Left lung (tissue), 10 donors: ENCODE measurements around the gene GOLGA8J. TPM values are rescaled to one million over a fixed set of nuclear protein-coding genes. Genes with fewer than 3 reads are reported as not detected.

Experiments used
- ATAC-seq: fragments of 200-7000 bp; cut with Tn5 transposase; one replicate; pipeline ENCODE4 v1.9.1; 2020; ENCODE audit warnings: moderate library complexity
- DNase-seq, 4 donors: peaks; one replicate each; pipeline ENCODE4 v3.0.0-alpha.2; 2013 to 2020
- H3K27ac ChIP-seq, 2 donors: fragments of 200-600 bp; sonication (generic) in 1 of 2; one replicate each; pipeline versions ENCODE4 v1.5.0 to v1.8.0; 2020 to 2021
- H3K27me3 ChIP-seq, 2 donors: fragments of 200-600 bp; sonication (generic) in 1 of 2; one replicate each; pipeline versions ENCODE4 v1.5.0 to v1.8.0; 2020 to 2021
- H3K36me3 ChIP-seq, 2 donors: fragments of 200-600 bp; sonication (generic) in 1 of 2; one replicate each; pipeline versions ENCODE4 v1.5.0 to v1.8.0; 2020 to 2021
- H3K4me1 ChIP-seq, 2 donors: fragments of 200-600 bp; one replicate each; pipeline ENCODE4 v1.8.0; 2021
- H3K4me3 ChIP-seq, 2 donors: fragments of 200-600 bp; sonication (generic) in 1 of 2; one replicate each; pipeline versions ENCODE4 v1.5.0 to v1.8.0; 2020 to 2021; ENCODE audit warnings: mild to moderate bottlenecking in 1 of 2
- H3K9me3 ChIP-seq, 2 donors: fragments of 200-600 bp; sonication (generic) in 1 of 2; one replicate each; pipeline versions ENCODE4 v1.5.0 to v1.8.0; 2020 to 2021
- CTCF ChIP-seq, 2 donors: fragments of 200-600 bp; sonication (generic) in 1 of 2; IDR thresholded peaks; one replicate each; pipeline versions ENCODE4 v1.5.0 to v1.8.0; 2021; ENCODE audit warnings: antibody characterized with exemption in 2 of 2
- intact Hi-C, 2 donors: fragments of 100-400 bp; cut with DNase I; formaldehyde crosslinking; loops; one replicate each; pipeline versions ENCODE4 v1.11.2 to v1.14.2; 2022
- polyA plus RNA-seq, 6 donors: library from polyadenylated mRNA; unstranded; fragments of 120-200 nt; gene quantifications; one replicate each; pipeline ENCODE4 v1.2.1, GENCODE V29; 2013; ENCODE audit not compliant: insufficient read length in 6 of 6
- total RNA-seq, 2 donors: library from RNA; stranded (reverse); fragmentation: NEBNext Ultra II Directional; extraction: Animal tissue kit (Norgen Biotek cat#: 25700); gene quantifications; one replicate each; pipeline ENCODE4 v1.2.1, GENCODE V29; 2021
- donor health status: DM: no; HTN: yes; CAD: no.
- donor health status: DM: no; HTN: no; CAD: no.

Gene GOLGA8J
- total and polyA plus RNA-seq, 8 donors, result 0.26 to 2.8 (median 1.7) TPM

- no peak for TF ChIP-seq CTCF (IDR thresholded peaks at IDR 0.05)
- no peaks in the 10 kb centered on the region for H3K36me3 ChIP-seq
- intact Hi-C loops, result no loop called here
- ATAC-seq (no peak), DNase-seq (no peak)
- H3K27me3 ChIP-seq, result no peaks in the 10 kb centered on the region
- no peaks in the 10 kb centered on the region for H3K4me1 ChIP-seq
- H3K9me3 ChIP-seq, result no peaks in the 10 kb centered on the region
- H3K4me3 ChIP-seq, result no peak overlapping the region
- no peak overlapping the region for H3K27ac ChIP-seq
Observed at GRCh38 chr15:30046430-30046829, 36.3 kb upstream of the GOLGA8J start.

- TF ChIP-seq CTCF (IDR thresholded peaks at IDR 0.05), result no peak
- Histone ChIP-seq H3K4me1 (no peaks in the 10 kb centered on the region), H3K27ac (no peak overlapping the region), H3K36me3 (no peaks in the 10 kb centered on the region), H3K9me3 (no peaks in the 10 kb centered on the region), H3K27me3 (no peaks in the 10 kb centered on the region), H3K4me3 (no peak overlapping the region)
- DNase-seq (no peak), ATAC-seq (no peak)
- intact Hi-C loops, result no loop called here
Observed at GRCh38 chr15:30055604-30056003, 27.2 kb upstream of the GOLGA8J start.

GRCh38 chr15:30056166-30056565 lies 26.6 kb upstream of the GOLGA8J start:
- DNase-seq (no peak), ATAC-seq (no peak)
- no peaks in the 10 kb centered on the region for H3K4me1 ChIP-seq
- no peaks in the 10 kb centered on the region for H3K27me3 ChIP-seq
- no peak overlapping the region for H3K4me3 ChIP-seq
- no peaks in the 10 kb centered on the region for H3K36me3 ChIP-seq
- intact Hi-C loops, result no loop called here
- H3K27ac ChIP-seq, result no peak overlapping the region
- no peaks in the 10 kb centered on the region for H3K9me3 ChIP-seq
- no peak for TF ChIP-seq CTCF (IDR thresholded peaks at IDR 0.05)

- Histone ChIP-seq H3K4me1 (peaks cover 0 to 6% of the 10 kb centered on the region in 2 donors), H3K27ac (no peak overlapping the region), H3K4me3 (no peak overlapping the region), H3K9me3 (no peaks in the 10 kb centered on the region), H3K36me3 (no peaks in the 10 kb centered on the region), H3K27me3 (no peaks in the 10 kb centered on the region)
- ATAC-seq (no peak), DNase-seq (no peak)
- intact Hi-C loops, result no loop called here
- no peak for TF ChIP-seq CTCF (IDR thresholded peaks at IDR 0.05)
Observed at GRCh38 chr15:30059771-30060170, 23.0 kb upstream of the GOLGA8J start.

GRCh38 chr15:30062881-30063280 lies 19.9 kb upstream of the GOLGA8J start:
- no peaks in the 10 kb centered on the region for H3K27me3 ChIP-seq
- DNase-seq (no peak), ATAC-seq (peak; percentile 49)
- no peaks in the 10 kb centered on the region for H3K9me3 ChIP-seq
- H3K36me3 ChIP-seq, result no peaks in the 10 kb centered on the region
- no peak for TF ChIP-seq CTCF (IDR thresholded peaks at IDR 0.05)
- intact Hi-C loops, result no loop called here
- H3K4me3 ChIP-seq, result no peak overlapping the region
- H3K27ac ChIP-seq, result no peak overlapping the region
- peaks cover 3 to 11% of the 10 kb centered on the region in 2 donors for H3K4me1 ChIP-seq
